ENCODE results near the gene IFITM2.
"Not testable (repeated sequence)": the region's sequence is repeated elsewhere in the genome, so short reads cannot be mapped to it uniquely, and the experiment has no call there.

IFITM2 gene

GRCh38 chr11:282171-282570 lies 25.4 kb upstream of the IFITM2 start:
- DNase-seq, result no peak

DNA sequence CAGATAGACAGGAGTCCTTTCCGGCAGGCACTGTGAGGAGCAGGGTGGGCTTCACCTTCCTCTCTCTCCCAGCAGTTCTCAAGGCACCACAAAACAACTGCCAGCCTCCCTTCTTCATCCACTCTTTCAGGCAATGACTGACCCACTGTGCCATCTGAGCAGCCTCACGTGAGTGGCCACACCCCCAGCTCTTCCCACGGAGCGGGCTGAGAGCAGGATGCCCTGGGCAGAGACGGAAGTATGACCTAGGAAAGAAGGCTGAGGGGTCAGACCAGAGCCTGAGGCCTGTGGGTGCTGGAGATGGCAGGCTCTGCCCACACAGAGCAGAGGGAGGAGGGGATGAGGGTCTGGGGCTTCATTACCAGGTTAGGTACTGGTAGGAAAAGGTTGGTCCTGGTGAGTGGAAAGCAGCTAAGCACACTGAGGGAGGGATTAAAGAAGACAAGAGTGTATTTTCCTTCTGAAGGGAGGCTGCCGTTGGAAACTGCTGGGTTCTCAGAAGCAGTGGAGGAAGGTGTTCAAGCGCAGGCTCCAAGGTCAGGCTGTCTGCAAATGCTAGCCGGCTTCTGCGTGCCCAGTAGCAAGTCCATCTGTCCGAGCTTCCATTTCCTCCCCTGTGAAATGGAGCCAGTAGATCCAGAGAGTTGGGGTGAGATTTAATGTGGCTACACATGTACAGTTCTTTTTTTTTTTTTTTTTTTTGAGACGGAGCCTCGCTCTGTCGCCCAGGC lies 24.8 kb upstream of the IFITM2 start:
- DNase-seq, result no peak

DNA sequence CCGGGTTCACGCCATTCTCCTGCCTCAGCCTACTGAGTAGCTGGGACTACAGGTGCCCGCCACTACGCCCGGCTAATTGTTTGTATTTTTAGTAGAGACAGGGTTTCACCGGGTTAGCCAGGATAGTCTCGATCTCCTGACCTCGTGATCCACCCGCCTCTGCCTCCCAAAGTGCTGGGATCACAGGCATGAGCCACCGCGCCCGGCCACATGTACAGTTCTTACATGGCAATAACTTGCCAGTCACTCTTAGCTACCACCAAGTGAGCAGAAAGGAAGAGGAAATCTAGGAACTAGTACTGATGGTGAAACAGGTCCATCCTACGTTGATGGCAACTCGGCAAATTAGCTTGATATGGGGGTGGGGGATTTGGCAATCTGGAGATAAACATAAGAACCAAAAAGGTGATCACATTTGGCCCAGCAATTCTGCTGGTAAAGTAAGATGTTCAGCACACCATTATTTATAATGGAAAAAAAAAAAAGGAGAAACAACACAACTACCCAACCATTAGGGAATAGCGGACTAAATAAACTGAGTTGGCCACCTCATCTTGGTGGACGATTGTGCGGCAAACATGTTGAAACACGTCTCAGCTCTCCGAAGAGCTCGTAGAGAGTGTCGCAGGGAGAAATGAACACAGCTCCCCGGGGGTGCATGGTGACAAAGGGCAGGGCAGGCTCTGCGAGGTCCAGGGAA lies 24.1 kb upstream of the IFITM2 start:
- no peak for DNase-seq

DNA sequence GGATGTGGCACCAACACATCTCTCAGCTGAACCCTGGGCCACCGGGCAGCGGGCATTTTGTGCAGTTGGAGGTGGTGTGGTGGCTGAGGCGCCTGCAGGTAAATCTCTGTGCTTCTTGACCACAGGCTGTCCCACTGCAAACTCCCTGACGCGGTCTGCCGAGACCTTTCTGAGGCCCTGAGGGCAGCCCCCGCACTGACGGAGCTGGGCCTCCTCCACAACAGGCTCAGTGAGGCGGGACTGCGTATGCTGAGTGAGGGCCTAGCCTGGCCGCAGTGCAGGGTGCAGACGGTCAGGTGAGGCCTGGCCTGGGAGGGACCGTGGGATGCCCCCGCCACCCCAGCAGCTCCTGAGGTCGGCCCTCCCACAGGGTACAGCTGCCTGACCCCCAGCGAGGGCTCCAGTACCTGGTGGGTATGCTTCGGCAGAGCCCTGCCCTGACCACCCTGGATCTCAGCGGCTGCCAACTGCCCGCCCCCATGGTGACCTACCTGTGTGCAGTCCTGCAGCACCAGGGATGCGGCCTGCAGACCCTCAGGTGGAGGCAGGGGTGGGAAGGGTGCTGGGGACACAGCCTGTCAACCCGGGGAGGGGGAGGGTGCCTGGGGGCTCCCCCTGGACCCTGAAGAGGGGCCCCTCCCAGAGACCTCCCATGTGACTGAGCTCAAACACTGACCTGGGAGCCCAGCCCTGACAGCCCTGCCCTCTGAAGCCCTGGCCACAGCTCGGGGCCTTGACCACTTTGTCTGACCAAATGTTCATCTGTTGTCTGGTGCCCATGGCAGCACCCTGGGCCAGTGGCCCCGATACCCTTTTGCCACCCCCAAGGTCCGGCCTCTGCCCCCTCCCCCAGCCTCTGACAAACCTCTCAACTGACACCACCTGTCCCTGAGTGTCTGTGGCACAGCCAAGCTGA lies 23.3 kb upstream of the IFITM2 start:
- no peak for DNase-seq

DNA sequence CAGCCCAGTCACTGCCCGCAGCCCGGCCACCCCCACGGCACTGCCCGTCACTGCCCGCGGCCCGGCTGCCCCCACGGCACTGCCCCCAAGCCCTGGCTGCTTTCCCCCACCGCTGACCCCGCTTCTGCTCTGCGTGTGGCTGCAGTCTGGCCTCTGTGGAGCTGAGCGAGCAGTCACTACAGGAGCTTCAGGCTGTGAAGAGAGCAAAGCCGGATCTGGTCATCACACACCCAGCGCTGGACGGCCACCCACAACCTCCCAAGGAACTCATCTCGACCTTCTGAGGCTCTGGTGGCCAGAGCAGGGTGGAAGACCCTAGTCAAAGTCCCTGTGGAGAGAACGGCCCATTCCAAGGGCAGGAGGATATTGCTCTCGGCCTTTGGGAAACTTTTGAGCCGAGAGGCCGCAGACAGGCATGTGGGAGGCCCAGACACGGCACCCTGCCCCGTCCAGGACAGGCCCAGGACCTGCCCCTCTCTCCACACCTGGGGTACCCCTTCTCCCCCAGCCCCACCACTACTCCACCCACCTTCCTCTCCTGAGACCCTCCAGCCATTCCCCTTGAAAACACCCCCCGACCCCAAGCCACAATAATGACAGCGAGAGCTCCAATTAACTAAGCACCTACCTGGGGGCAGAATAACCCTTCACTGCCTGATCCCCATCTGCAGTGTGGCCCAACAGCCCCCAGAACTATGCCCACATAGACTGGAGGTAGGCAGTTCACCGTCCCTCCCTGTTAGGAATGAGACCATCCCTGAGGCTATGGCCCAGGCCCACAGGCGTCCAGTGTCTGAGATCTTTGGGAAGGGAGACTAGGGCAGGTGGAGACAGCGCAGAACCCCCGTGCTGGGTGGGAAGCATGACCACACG lies 22.4 kb upstream of the IFITM2 start:
- no peak for DNase-seq

- no peak for DNase-seq
Measured at GRCh38 chr11:285894-286220, 21.8 kb upstream of the IFITM2 start.

GRCh38 chr11:286977-287820 lies 20.4 kb upstream of the IFITM2 start:
- DNase-seq, result not testable (repeated sequence)

DNA sequence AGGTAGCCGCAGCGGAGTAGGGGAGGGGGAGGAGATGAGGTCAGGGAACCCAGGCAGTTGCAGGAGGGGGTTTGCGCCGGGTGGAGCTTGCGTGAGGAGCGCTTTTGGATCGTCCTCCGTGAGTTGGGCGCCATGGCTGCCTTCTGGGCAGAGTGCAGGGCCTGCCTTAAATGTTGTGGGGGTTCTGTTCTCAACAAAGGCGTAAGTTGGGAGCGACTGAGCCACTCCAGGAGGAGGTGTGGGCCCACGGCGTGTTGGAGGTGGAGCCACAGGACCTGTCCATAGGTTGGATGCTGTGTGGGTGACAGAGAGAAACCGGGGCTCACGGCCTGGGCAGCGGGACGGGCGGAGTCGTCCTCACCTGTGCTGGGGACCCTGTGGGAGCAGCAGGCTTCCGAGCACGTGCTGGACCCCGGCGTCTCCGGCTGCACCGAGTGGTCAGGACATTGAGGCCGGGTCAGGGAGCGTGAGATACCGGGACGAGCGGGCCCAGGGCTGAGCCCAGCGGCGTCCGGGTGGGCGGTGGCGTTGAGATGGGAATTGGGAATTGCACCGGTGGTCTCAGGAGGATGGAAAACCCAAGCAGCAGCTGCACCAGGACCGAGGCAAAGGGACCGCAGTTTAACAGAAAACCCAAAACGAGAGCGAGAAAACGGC lies 19.7 kb upstream of the IFITM2 start:
- DNase-seq, result no peak

- no peak for DNase-seq
Measured at GRCh38 chr11:288478-289397, 18.9 kb upstream of the IFITM2 start, which contains the start of gene PGGHG. TSS of gene PGGHG (plus strand) at chr11:289126. CDS start at chr11:289817, 691 bp downstream.

DNA sequence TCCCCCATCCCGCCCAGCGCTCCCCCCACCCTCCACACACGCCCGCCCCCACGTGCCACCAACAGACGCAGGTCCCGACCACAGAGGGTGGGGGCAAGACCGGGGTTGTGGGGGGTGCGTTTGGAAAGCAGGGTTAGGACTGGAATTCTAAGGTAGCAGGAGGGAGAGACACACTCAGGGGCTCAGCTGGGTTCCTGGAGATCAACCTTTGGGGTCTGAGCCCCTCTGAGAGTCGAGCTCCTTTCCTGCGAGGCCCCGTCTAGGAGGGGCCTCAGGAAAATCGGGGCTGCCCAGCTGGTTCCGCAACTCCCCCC lies 18.3 kb upstream of the IFITM2 start:
- no peak for DNase-seq

GRCh38 chr11:289712-290620 lies 17.6 kb upstream of the IFITM2 start:
- DNase-seq, result no peak

- DNase-seq, result no peak
Measured at GRCh38 chr11:290621-291231, 16.9 kb upstream of the IFITM2 start.

DNA sequence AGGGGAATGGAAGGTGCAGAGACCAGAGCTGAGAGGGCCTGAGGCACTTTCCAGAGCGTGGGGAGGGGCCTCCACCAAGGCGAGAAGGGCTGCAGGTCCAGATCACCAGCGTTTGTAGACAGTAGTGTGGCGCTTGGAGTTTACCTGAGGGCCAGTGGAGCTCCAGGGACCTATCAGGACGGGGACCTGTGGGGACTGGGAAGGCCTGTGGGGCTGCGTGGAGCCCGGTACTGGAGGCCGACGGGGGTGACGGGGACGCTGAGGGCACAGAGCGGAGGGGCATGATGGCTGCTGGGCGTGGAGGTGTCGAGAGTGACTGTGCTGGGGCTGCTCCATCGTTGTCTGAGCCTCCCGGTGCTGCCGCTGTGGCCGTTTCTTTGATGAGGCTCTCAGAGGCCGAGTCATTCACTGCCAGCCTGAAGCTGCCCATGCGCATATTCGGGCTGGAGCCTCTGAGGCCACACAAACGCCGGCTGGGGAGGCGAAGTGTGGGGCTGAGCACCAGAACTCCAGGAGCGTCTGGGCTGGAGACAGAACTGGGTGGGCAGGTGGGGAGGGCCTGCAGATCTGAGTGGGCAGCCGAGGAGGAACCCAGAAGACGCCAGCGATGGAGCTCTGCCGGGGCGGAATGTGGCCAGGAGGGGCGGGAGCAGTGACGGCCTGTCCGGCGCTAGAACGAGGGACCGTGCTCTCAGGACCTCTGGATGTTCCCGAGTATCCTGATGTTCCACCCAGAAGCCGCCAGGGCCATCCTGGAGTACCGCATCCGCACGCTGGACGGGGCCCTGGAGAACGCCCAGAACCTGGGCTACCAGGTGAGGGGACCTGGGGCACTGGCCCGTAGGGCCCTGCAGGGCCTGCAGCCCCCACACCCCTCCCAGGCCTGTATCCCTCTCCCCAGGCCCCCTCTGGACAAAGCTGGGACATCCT lies 16.1 kb upstream of the IFITM2 start:
- no peak for DNase-seq

DNA sequence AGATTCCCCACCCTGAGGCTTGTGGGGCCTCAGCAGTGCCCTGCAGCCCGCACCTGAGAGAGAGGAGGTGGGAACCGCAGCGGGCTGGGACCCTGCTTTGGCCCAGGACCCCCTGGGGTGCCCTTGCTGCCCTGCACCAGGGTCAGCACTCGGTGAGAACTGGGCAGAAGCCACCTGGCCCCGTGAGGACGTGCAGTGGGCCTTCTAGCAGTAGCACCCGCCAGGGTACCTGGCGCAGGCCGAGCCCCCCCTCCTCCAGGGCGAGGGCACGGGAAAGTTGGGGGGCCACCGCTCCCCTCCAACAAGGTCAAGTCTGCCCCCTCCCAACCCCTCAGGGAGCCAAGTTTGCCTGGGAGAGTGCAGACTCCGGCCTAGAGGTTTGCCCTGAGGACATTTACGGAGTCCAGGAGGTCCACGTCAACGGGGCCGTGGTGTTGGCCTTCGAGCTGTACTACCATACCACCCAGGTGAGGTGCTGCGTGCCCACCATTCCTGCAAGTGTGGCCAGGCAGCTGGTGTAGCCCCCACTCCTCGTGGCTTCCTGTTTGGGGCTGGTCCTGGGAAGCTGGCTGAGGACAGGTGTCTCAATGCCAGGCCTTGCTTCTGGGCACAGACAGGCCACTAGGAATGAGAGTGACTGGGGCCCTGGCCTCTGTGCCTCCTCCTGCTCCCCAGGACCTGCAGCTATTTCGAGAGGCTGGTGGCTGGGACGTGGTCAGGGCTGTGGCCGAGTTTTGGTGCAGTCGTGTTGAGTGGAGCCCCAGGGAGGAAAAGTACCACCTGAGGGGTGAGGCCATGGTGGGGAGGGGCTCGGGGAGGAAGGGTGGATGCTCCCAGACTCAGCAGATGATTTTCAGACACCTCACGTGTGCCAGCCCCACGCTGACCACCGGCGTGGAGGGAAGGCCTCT lies 15.2 kb upstream of the IFITM2 start:
- DNase-seq, result no peak

GRCh38 chr11:293271-293851 lies 14.3 kb upstream of the IFITM2 start:
- DNase-seq, result no peak

Data from NCI-H1092 treated with DMSO at 0.1 percent for 48 hours (cell line).